Prostate gland (tissue), 2 donors: ENCODE measurements around the gene ITGA7. TPM values are rescaled to one million over a fixed set of nuclear protein-coding genes. Genes with fewer than 3 reads are reported as not detected.

Source experiments
- DNase-seq: peaks from one replicate; pipeline ENCODE4 v3.0.0-alpha.2; 2019; ENCODE audit warnings: low spot score
- H3K27ac ChIP-seq, 2 donors: fragments of 200-600 bp; sonication (generic); 2 replicates each; pipeline ENCODE4 v1.5.1; 2017 to 2019
- H3K27me3 ChIP-seq: fragments of 200-600 bp; sonication (generic); replicated peaks from 2 replicates; pipeline ENCODE4 v1.5.1; 2019; ENCODE audit not compliant: insufficient read depth
- H3K36me3 ChIP-seq, 2 donors: fragments of 200-600 bp; sonication (generic); 1 replicate in 1 of 2; 2 replicates in 1 of 2; pipeline versions ENCODE4 v1.5.1 to v1.8.1; 2017 to 2019
- H3K4me1 ChIP-seq: fragments of 200-600 bp; sonication (generic); replicated peaks from 2 replicates; pipeline ENCODE4 v1.5.1; 2019
- H3K4me3 ChIP-seq, 2 donors: fragments of 200-600 bp; sonication (generic); 2 replicates each; pipeline ENCODE4 v1.5.1; 2017 to 2019
- H3K9me3 ChIP-seq: fragments of 200-600 bp; sonication (generic); 2 replicates; pipeline ENCODE4 v1.5.1; 2017
- CTCF ChIP-seq, 4 experiments: fragments of 200-600 bp in 2 of 4; fragments of 450-650 bp in 2 of 4; sonication (generic) in 2 of 4; IDR thresholded peaks; 1 replicate in 3 of 4; 2 replicates in 1 of 4; pipeline ENCODE4 v1.5.1; 2016 to 2019; ENCODE audit warnings: antibody characterized with exemption in 4 of 4, mild to moderate bottlenecking in 2 of 4, moderate library complexity in 2 of 4
- POLR2A ChIP-seq: fragments of 450-650 bp; IDR thresholded peaks from one replicate; pipeline ENCODE4 v1.6.1; 2016; ENCODE audit warnings: antibody characterized with exemption, mild to moderate bottlenecking
- POLR2AphosphoS5 ChIP-seq: sonication (generic); formaldehyde crosslinking; IDR thresholded peaks from one replicate; pipeline ENCODE4 v1.6.1; 2017; ENCODE audit warnings: antibody characterized with exemption
- WGBS: methylation state at CpG from one replicate; pipeline ENCODE4 v1.1.5; 2018; 5-methylcytosine and 5-hydroxymethylcytosine counted together
- intact Hi-C: fragments of 100-400 bp; cut with DNase I; formaldehyde crosslinking; loops from one replicate; pipeline ENCODE4 v1.14.2; 2022
- total RNA-seq, 2 donors: library from RNA; depleted of rRNA; stranded (reverse); fragments of >200 nt; gene quantifications; one replicate each; pipeline ENCODE4 v1.1.0, GENCODE V29; 2016

Gene ITGA7
- total RNA-seq, 2 donors from 2014 or later, result 17.4 to 37.0 TPM

- Histone ChIP-seq H3K36me3 (no peaks in the 10 kb centered on the region), H3K9me3 (no peaks in the 10 kb centered on the region), H3K27me3 (no peaks in the 10 kb centered on the region), H3K4me1 (no peaks in the 10 kb centered on the region), H3K4me3 (no peak overlapping the region), H3K27ac (no peak overlapping the region)
- DNase-seq, result no peak
- intact Hi-C loops, result no loop called here
- TF ChIP-seq POLR2AphosphoS5, result no peak
- TF ChIP-seq CTCF (IDR thresholded peaks at IDR 0.05), result no peak
- TF ChIP-seq POLR2A, result no peak
- WGBS, result 100% methylated on average over 2 of the region's 4 CpGs
Observed at GRCh38 chr12:55694651-55695050, 13.1 kb downstream of the ITGA7 start.

DNA sequence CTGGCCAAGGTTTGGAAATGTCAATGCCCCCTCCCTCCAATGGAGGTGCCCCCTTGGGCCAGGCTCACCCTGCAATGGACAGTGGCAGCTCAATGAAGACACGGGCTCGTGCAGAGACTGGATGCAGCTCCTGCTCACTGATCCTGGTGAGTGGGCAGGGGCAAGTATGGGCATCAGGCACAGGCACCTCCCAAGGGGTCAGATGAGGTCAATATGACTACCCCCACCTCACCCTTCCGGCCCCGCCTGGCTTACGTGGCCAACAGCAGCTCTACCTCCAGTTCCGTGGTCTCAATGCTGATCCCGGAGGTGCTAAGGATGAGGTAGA, 13.6 kb downstream of the ITGA7 start:
- TF ChIP-seq CTCF (IDR thresholded peaks at IDR 0.05) (no peak), POLR2A (no peak), POLR2AphosphoS5 (no peak)
- Histone ChIP-seq H3K4me3 (no peak overlapping the region), H3K27me3 (no peaks in the 10 kb centered on the region), H3K4me1 (no peaks in the 10 kb centered on the region), H3K9me3 (no peaks in the 10 kb centered on the region), H3K27ac (no peak overlapping the region), H3K36me3 (no peaks in the 10 kb centered on the region)
- intact Hi-C loops, result no loop called here
- DNase-seq, result no peak
- whole genome bisulfite sequencing, result 96% methylated on average over 7 of the region's 7 CpGs

GRCh38 chr12:55693323-55694187, 14.1 kb downstream of the ITGA7 start:
- intact Hi-C loops, result no loop called here
- H3K4me3 ChIP-seq, result no peak overlapping the region
- WGBS, result 95% methylated on average over 7 of the region's 7 CpGs
- DNase-seq, result no peak
- TF ChIP-seq CTCF (IDR thresholded peaks at IDR 0.05), result no peak
- TF ChIP-seq POLR2A, result no peak
- TF ChIP-seq POLR2AphosphoS5, result no peak
- H3K36me3 ChIP-seq, result no peaks in the 10 kb centered on the region
- H3K27me3 ChIP-seq, result no peaks in the 10 kb centered on the region
- H3K4me1 ChIP-seq, result no peaks in the 10 kb centered on the region
- H3K27ac ChIP-seq, result no peak overlapping the region
- no peaks in the 10 kb centered on the region for H3K9me3 ChIP-seq

- Histone ChIP-seq H3K9me3 (no peaks in the 10 kb centered on the region), H3K4me1 (no peaks in the 10 kb centered on the region), H3K36me3 (no peaks in the 10 kb centered on the region), H3K27ac (no peak overlapping the region), H3K27me3 (no peaks in the 10 kb centered on the region), H3K4me3 (no peak overlapping the region)
- no peak for DNase-seq
- TF ChIP-seq CTCF (IDR thresholded peaks at IDR 0.05) (no peak), POLR2A (no peak)
- 95% methylated on average over 12 of the region's 12 CpGs for WGBS
- intact Hi-C loops, result no loop called here
Observed at GRCh38 chr12:55692631-55693322, 14.9 kb downstream of the ITGA7 start.
